Measurements from ENCODE around the gene PLEKHA5. TPM values are rescaled to one million over a fixed set of nuclear protein-coding genes. Genes with fewer than 3 reads are reported as not detected.

The PLEKHA5 gene
- total RNA-seq, 4 donors from 2014 or later: 21.3 to 22.9 (median 21.4) TPM

- Histone ChIP-seq H3K36me3 (no peaks in the 10 kb centered on the region), H3K27ac (no peak overlapping the region), H3K4me1 (no peaks in the 10 kb centered on the region), H3K4me3 (no peak overlapping the region), H3K9me3 (peaks cover 0 to 15% (median 0%) of the 10 kb centered on the region in 4 donors), H3K27me3 (no peaks in the 10 kb centered on the region)
- WGBS, 2 donors: 78% methylated on average over 6 of the region's 6 CpGs
- no peak for DNase-seq (ENCODE audit: low spot score in 2 of 2)
- TF ChIP-seq POLR2A (IDR thresholded peaks at IDR 0.05) (no peak), EP300 (IDR thresholded peaks at IDR 0.05) (no peak), CTCF (IDR thresholded peaks at IDR 0.05) (no peak)
Measured at GRCh38 chr12:19421503-19422282, 292.2 kb downstream of the PLEKHA5 start.

- Histone ChIP-seq H3K4me3 (no peak overlapping the region), H3K4me1 (no peaks in the 10 kb centered on the region), H3K36me3 (no peaks in the 10 kb centered on the region), H3K9me3 (peaks cover 0 to 19% (median 0%) of the 10 kb centered on the region in 4 donors), H3K27me3 (no peaks in the 10 kb centered on the region), H3K27ac (no peak overlapping the region)
- DNase-seq (ENCODE audit: low spot score in 2 of 2): no peak
- 92 to 95% methylated on average over 12 of the region's 12 CpGs for WGBS, 2 donors
- no peak for TF ChIP-seq POLR2A (IDR thresholded peaks at IDR 0.05)
- no peak for TF ChIP-seq CTCF (IDR thresholded peaks at IDR 0.05)
- no peak for TF ChIP-seq EP300 (IDR thresholded peaks at IDR 0.05)
Measured at GRCh38 chr12:19423166-19423930, 293.8 kb downstream of the PLEKHA5 start.

Small RNA genes within 50 kb of the gene (small RNA-seq; reads per million reads assigned to genes)
- not detected for gene AC091805.2
- gene RN7SL67P: not detected
